ENCODE data around the gene SUV39H1. TPM values are rescaled to one million over a fixed set of nuclear protein-coding genes. Genes with fewer than 3 reads are reported as not detected.

SUV39H1 gene
- total and polyA plus RNA-seq, 9 of the 15 experiments (the other 6 are each of a cell fraction or from before 2014, with no cell fraction given): 4.7 to 34.7 (median 17.9) TPM

DNA sequence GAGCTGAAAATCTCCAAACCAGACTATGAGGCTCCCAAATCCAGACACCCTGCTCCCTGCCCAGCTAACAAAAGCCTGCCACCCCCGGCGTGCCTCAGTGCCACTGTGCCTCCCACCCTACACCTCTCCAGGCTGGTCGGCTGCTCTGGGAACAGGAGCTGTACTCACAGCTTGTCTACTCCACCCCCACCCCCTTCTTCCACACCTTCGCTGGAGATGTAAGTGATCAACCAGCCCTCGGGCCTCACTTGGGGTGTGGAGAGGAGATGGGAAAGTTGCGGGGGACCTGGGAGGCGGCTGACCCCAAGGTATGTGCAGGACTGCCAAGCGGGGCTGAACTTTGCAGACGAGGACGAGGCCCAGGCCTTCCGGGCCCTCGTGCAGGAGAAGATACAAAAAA is 11.1 kb upstream of the SUV39H1 start:
- CTCF ChIA-PET (ENCODE audit: low intra/inter-chr PET ratio): no interaction called here
- Histone ChIP-seq H2AFZ (ENCODE audit: low read depth, low read length) (no peak overlapping the region), H3K9ac (ENCODE audit: insufficient read depth in 1 of 2, low read depth in 2 of 2, low read length in 2 of 2) (peak overlapping the region in 1 of 2 experiments; percentile 64; a peak in 2 of 4 replicates), H3K79me2 (ENCODE audit: control insufficient read depth, insufficient read depth, low read length) (no peaks in the 10 kb centered on the region; the same call in 2 of the 3 replicates), H3K27me3 (ENCODE audit: control insufficient read depth in 2 of 2, insufficient read depth in 2 of 2, low read length in 2 of 2) (no peaks in the 10 kb centered on the region), H3K4me2 (ENCODE audit: insufficient read depth, low read length) (no peak overlapping the region), H4K20me1 (replicated peaks; ENCODE audit: control insufficient read depth, insufficient read depth, low read length) (no peaks in the 10 kb centered on the region), H3K9me1 (ENCODE audit: control insufficient read depth, insufficient read depth, low read length) (no peaks in the 10 kb centered on the region), H3K4me1 (replicated peaks in 1 of 2; ENCODE audit: control insufficient read depth in 2 of 2, insufficient read depth in 2 of 2, low read length in 2 of 2) (peaks cover 9 to 28% of the 10 kb centered on the region in 2 experiments; a peak in 4 of 5 replicates), H3K36me3 (ENCODE audit: control insufficient read depth, insufficient read depth, low read length) (no peaks in the 10 kb centered on the region), H3K9me3 (replicated peaks; ENCODE audit: control insufficient read depth, insufficient read depth, low read depth, low read length) (no peaks in the 10 kb centered on the region), H3K27ac (ENCODE audit: extremely low read depth, low read depth, low read length) (no peak overlapping the region), H3K4me3 (no peak overlapping the region)
- FAIRE-seq (no peak), ATAC-seq (no peak), DNase-seq (ENCODE audit: extremely low read depth in 1 of 4, low spot score in 3 of 4) (no peak)
- intact Hi-C loops (cut with micrococcal nuclease): no loop called here
- no TSS peak for BruUV-seq (replicated peaks)
- 57% methylated on average over 8 of the region's 12 CpGs for WGBS (ENCODE audit: insufficient coverage, low coverage, missing lambda C conversion rate)
- in situ Hi-C loops (cut with MboI): no loop called here
- POLR2A ChIA-PET: interaction anchor here (0.9 to 1.6 kb wide), 2 partner anchors 9 to 11 kb away, joined by 4 read pairs; partner anchors contain the start of gene SUV39H1
- TF ChIP-seq CEBPG (CRISPR knock-in tag; IDR thresholded peaks at IDR 0.05) (no peak), CEBPG (tag; conservative IDR thresholded peaks at IDR 0.05 in 1 of 2, IDR thresholded peaks at IDR 0.05 in 1 of 2) (no peak), MYC (IDR thresholded peaks at IDR 0.05; ENCODE audit: low read depth, low read length) (no peak), MYC (CRISPR knock-in tag; IDR thresholded peaks at IDR 0.05; ENCODE audit: borderline replicate concordance, low read depth) (no peak), CREB5 (CRISPR knock-in tag; IDR thresholded peaks at IDR 0.05) (no peak), DMBX1 (CRISPR knock-in tag; IDR thresholded peaks at IDR 0.05; ENCODE audit: borderline replicate concordance) (no peak), ARID3A (IDR thresholded peaks at IDR 0.05; ENCODE audit: borderline replicate concordance, low read depth, low read length) (no peak), ESRRA (IDR thresholded peaks at IDR 0.05; ENCODE audit: borderline replicate concordance, low read depth) (no peak), MYNN (IDR thresholded peaks at IDR 0.05) (no peak), MYNN (CRISPR knock-in tag; IDR thresholded peaks at IDR 0.05) (no peak), MAFK (IDR thresholded peaks at IDR 0.05; ENCODE audit: low read length) (no peak), RBFOX2 (IDR thresholded peaks at IDR 0.05; ENCODE audit: low read depth, low read length) (no peak), TBL1XR1 (IDR thresholded peaks at IDR 0.05; ENCODE audit: low read length in 2 of 2) (no peak), TAF9B (IDR thresholded peaks at IDR 0.05; ENCODE audit: partially characterized antibody) (no peak), EHMT2 (IDR thresholded peaks at IDR 0.05) (no peak), HLTF (IDR thresholded peaks at IDR 0.05) (no peak), HNRNPK (IDR thresholded peaks at IDR 0.05; ENCODE audit: low read depth, low read length, poor library complexity, severe bottlenecking) (no peak), CTCF (IDR thresholded peaks at IDR 0.05 in 2 of 3, conservative IDR thresholded peaks at IDR 0.05 in 1 of 3; ENCODE audit: insufficient read depth in 2 of 3, low read depth in 1 of 3, low read length in 3 of 3) (no peak), PKNOX1 (IDR thresholded peaks at IDR 0.05) (no peak)

All from K562 (cell line).